IMR-90 (cell line): ENCODE results near the gene SMLR1. TPM values are rescaled to one million over a fixed set of nuclear protein-coding genes. Genes with fewer than 3 reads are reported as not detected.

Experiments used
- ATAC-seq: fragments of 200-7000 bp; cut with Tn5 transposase; 2 replicates; pipeline ENCODE4 v1.9.1; 2020; ENCODE audit warnings: low read depth, mild to moderate bottlenecking, moderate library complexity
- BruUV-seq: library from RNA; stranded (reverse); fragments of 400-500 nt; replicated peaks from 2 replicates; lab custom pipeline; 2021; lab: Mats Ljungman, UMichigan
- CTCF ChIA-PET: fragments of 300-600 bp; formaldehyde crosslinking; extraction: SDS; loops from one replicate; lab custom pipeline; 2021; ENCODE audit warnings: antibody characterized with exemption; lab: Yijun Ruan, JAX
- POLR2A ChIA-PET: fragments of 300-600 bp; sonication (Branson Sonifier 250); formaldehyde crosslinking; loops from one replicate; lab custom pipeline; 2022; ENCODE audit warnings: antibody characterized with exemption; ENCODE audit not compliant: unreplicated experiment; lab: Charles Lee
- DNase-seq: peaks from one replicate; pipeline ENCODE4 v3.0.0; 2013
- H2AFZ ChIP-seq: replicated peaks from 2 replicates; pipeline ENCODE3; 2013; ENCODE audit warnings: low read length, mild to moderate bottlenecking; ENCODE audit not compliant: poor library complexity
- H2AK5ac ChIP-seq: 2 replicates; pipeline ENCODE4 v1.6.1; 2013; ENCODE audit warnings: low read depth, low read length, inconsistent platforms
- H2AK9ac ChIP-seq: replicated peaks from 2 replicates; pipeline ENCODE3; 2013; ENCODE audit warnings: mild to moderate bottlenecking, low read depth, low read length, moderate library complexity; ENCODE audit not compliant: poor library complexity
- H2BK120ac ChIP-seq: 2 replicates; pipeline ENCODE4 v1.6.1; 2013; ENCODE audit warnings: low read depth, low read length, inconsistent platforms
- H2BK15ac ChIP-seq: 3 replicates; pipeline ENCODE4 v1.6.1; 2013; ENCODE audit warnings: low read depth, low read length, inconsistent platforms
- H2BK20ac ChIP-seq: 2 replicates; pipeline ENCODE4 v1.6.1; 2013; ENCODE audit warnings: low read depth, mild to moderate bottlenecking, inconsistent platforms, low read length, moderate library complexity
- H2BK5ac ChIP-seq: 2 replicates; pipeline ENCODE4 v1.6.1; 2013; ENCODE audit warnings: mild to moderate bottlenecking, low read depth, low read length, inconsistent platforms; ENCODE audit not compliant: poor library complexity, severe bottlenecking
- H3K14ac ChIP-seq: replicated peaks from 2 replicates; pipeline ENCODE4 v1.6.1; 2013; ENCODE audit warnings: low read depth, low read length, inconsistent platforms
- H3K18ac ChIP-seq: 2 replicates; pipeline ENCODE4 v1.6.1; 2013; ENCODE audit warnings: low read depth, low read length, control low read depth
- H3K23ac ChIP-seq: 2 replicates; pipeline ENCODE4 v1.6.1; 2013; ENCODE audit warnings: low read depth, low read length, inconsistent platforms
- H3K27ac ChIP-seq: 2 replicates; pipeline ENCODE4 v1.5.1; 2013; ENCODE audit warnings: mild to moderate bottlenecking, control low read depth, low read length; ENCODE audit not compliant: insufficient read depth
- H3K27me3 ChIP-seq: 2 replicates; pipeline ENCODE4 v1.6.1; 2013; ENCODE audit warnings: low read length; ENCODE audit not compliant: control insufficient read depth, insufficient read depth
- H3K36me3 ChIP-seq: 2 replicates; pipeline ENCODE4 v1.6.1; 2013; ENCODE audit warnings: low read length, mixed read lengths; ENCODE audit not compliant: control insufficient read depth, insufficient read depth
- H3K4ac ChIP-seq: 2 replicates; pipeline ENCODE4 v1.6.1; 2013; ENCODE audit warnings: low read depth, low read length, inconsistent platforms
- H3K4me1 ChIP-seq: 2 replicates; pipeline ENCODE4 v1.6.1; 2013; ENCODE audit warnings: low read length, mixed read lengths; ENCODE audit not compliant: control insufficient read depth, insufficient read depth
- H3K4me2 ChIP-seq: 2 replicates; pipeline ENCODE4 v1.6.1; 2013; ENCODE audit warnings: low read depth, mild to moderate bottlenecking, control low read depth, low read length, moderate library complexity
- H3K4me3 ChIP-seq: 2 replicates; pipeline ENCODE4 v1.5.1; 2013; ENCODE audit warnings: low read depth, mild to moderate bottlenecking, control low read depth, low read length, moderate library complexity; ENCODE audit not compliant: insufficient read depth
- H3K56ac ChIP-seq: 2 replicates; pipeline ENCODE4 v1.6.1; 2013; ENCODE audit warnings: low read length, inconsistent platforms; ENCODE audit not compliant: insufficient read depth; ENCODE audit errors: extremely low read depth
- H3K79me1 ChIP-seq, 2 experiments: 2 replicates each; pipeline ENCODE4 v1.6.1; 2013; ENCODE audit warnings: low read length in 2 of 2, inconsistent platforms in 1 of 2, low read depth in 1 of 2
- H3K9ac ChIP-seq: 2 replicates; pipeline ENCODE4 v1.6.1; 2013; ENCODE audit warnings: low read depth, low read length, control low read depth
- H3K9me1 ChIP-seq: 2 replicates; pipeline ENCODE4 v1.6.1; 2013; ENCODE audit warnings: low read length, inconsistent platforms; ENCODE audit not compliant: insufficient read depth
- H3K9me3 ChIP-seq: 2 replicates; pipeline ENCODE4 v1.6.1; 2013; ENCODE audit warnings: low read length; ENCODE audit not compliant: control insufficient read depth, insufficient read depth
- H4K20me1 ChIP-seq: 2 replicates; pipeline ENCODE4 v1.6.1; 2013; ENCODE audit warnings: low read length, inconsistent platforms; ENCODE audit not compliant: insufficient read depth
- H4K5ac ChIP-seq: 2 replicates; pipeline ENCODE4 v1.6.1; 2013; ENCODE audit warnings: mild to moderate bottlenecking, low read depth, low read length, control low read depth
- H4K8ac ChIP-seq, 2 experiments: 2 replicates each; pipeline ENCODE4 v1.6.1; 2013; ENCODE audit warnings: low read depth in 2 of 2, low read length in 2 of 2, control low read depth in 1 of 2, inconsistent platforms in 1 of 2
- H4K91ac ChIP-seq: 2 replicates; pipeline ENCODE4 v1.6.1; 2013; ENCODE audit warnings: low read depth, low read length, inconsistent platforms; ENCODE audit not compliant: insufficient read depth
- BHLHE40 ChIP-seq: fragments of 150-350 bp; IDR thresholded peaks from 2 replicates; pipeline ENCODE4 v1.6.1; 2016; ENCODE audit warnings: mild to moderate bottlenecking, low read depth, low read length
- CEBPB ChIP-seq: IDR thresholded peaks from 2 replicates; pipeline ENCODE4 v1.6.1; 2012; ENCODE audit warnings: low read depth, low read length, improper control_type of control experiment
- CHD1 ChIP-seq: IDR thresholded peaks from 2 replicates; pipeline ENCODE4 v1.6.1; 2012; ENCODE audit warnings: low read depth, low read length, improper control_type of control experiment
- FOS ChIP-seq: fragments of 150-350 bp; IDR thresholded peaks from 2 replicates; pipeline ENCODE4 v1.6.1; 2016; ENCODE audit warnings: low read depth, low read length
- MAFK ChIP-seq: IDR thresholded peaks from 2 replicates; pipeline ENCODE4 v1.6.1; 2012; ENCODE audit warnings: low read depth, low read length, improper control_type of control experiment
- MAZ ChIP-seq: IDR thresholded peaks from 2 replicates; pipeline ENCODE4 v1.6.1; 2012; ENCODE audit warnings: low read depth, mild to moderate bottlenecking, low read length, improper control_type of control experiment, moderate library complexity, borderline replicate concordance
- MXI1 ChIP-seq: IDR thresholded peaks from 2 replicates; pipeline ENCODE4 v1.6.1; 2012; ENCODE audit warnings: low read depth, mild to moderate bottlenecking, low read length, moderate library complexity, borderline replicate concordance
- NFE2L2 ChIP-seq: fragments of 150-350 bp; IDR thresholded peaks from 2 replicates; pipeline ENCODE4 v1.6.1; 2016; ENCODE audit warnings: low read depth, mild to moderate bottlenecking, low read length
- POLR2A ChIP-seq: IDR thresholded peaks from 2 replicates; pipeline ENCODE4 v1.6.1; 2012; ENCODE audit warnings: mild to moderate bottlenecking, low read depth, low read length
- RAD21 ChIP-seq: IDR thresholded peaks from 2 replicates; pipeline ENCODE4 v1.6.1; 2012; ENCODE audit warnings: low read length, improper control_type of control experiment
- RCOR1 ChIP-seq: IDR thresholded peaks from 2 replicates; pipeline ENCODE4 v1.6.1; 2012; ENCODE audit warnings: mild to moderate bottlenecking, low read length, improper control_type of control experiment; ENCODE audit not compliant: insufficient replicate concordance
- RFX5 ChIP-seq: IDR thresholded peaks from 2 replicates; pipeline ENCODE4 v1.8.0; 2012; ENCODE audit warnings: low read depth, mild to moderate bottlenecking, low read length, moderate library complexity
- SMC3 ChIP-seq: fragments of 150-350 bp; IDR thresholded peaks from 2 replicates; pipeline ENCODE4 v1.6.1; 2016; ENCODE audit warnings: low read depth, mild to moderate bottlenecking, antibody characterized with exemption, low read length, moderate library complexity
- WGBS, 2 experiments: methylation state at CpG; one replicate each; pipeline versions ENCODE4 v1.1.5 to v1.1.7; 2013; ENCODE audit warnings: missing lambda C conversion rate in 2 of 2; ENCODE audit not compliant: insufficient read length in 1 of 2; ENCODE audit errors: extremely low coverage in 2 of 2; 5-methylcytosine and 5-hydroxymethylcytosine counted together
- dilution Hi-C: fragments of 300-500 bp; cut with HindIII; formaldehyde crosslinking; loops from one replicate; pipeline ENCODE4 v1.14.3; 2018; ENCODE audit warnings: low sequenced_read_pairs; ENCODE audit not compliant: unreplicated experiment
- in situ Hi-C: fragments of 300-500 bp; cut with MboI; formaldehyde crosslinking; loops from 3 replicates; pipeline ENCODE4 v1.14.3; 2019; ENCODE audit warnings: low sequenced_read_pairs, inconsistent platforms, mixed read lengths
- intact Hi-C: fragments of 100-400 bp; cut with micrococcal nuclease; formaldehyde crosslinking; loops from 2 replicates; pipeline ENCODE4 v1.10.0; 2022
- polyA plus RNA-seq, 3 experiments: library from polyadenylated mRNA; depleted of rRNA; stranded (reverse); fragments of >200 nt; gene quantifications; 2 replicates each; pipeline ENCODE4 v1.2.3, GENCODE V29; 2012; ENCODE audit warnings: low replicate concordance in 1 of 3
- total RNA-seq: library from RNA; depleted of rRNA; stranded (reverse); fragments of >200 nt; gene quantifications from 2 replicates; pipeline ENCODE4 v1.2.3, GENCODE V29; 2012
- TF ChIP-seq, protein P1 (sequence below): fragments of 150-350 bp; IDR thresholded peaks from 2 replicates; pipeline ENCODE4 v1.6.1; 2017; ENCODE audit warnings: mild to moderate bottlenecking, antibody characterized with exemption, low read length, low read depth
- TF ChIP-seq, protein P2 (sequence below): conservative IDR thresholded peaks from 2 replicates; pipeline ENCODE4 v1.5.1; 2012; ENCODE audit warnings: mild to moderate bottlenecking, low read depth, low read length, improper control_type of control experiment
- TF ChIP-seq, protein P3 (sequence below): fragments of 150-350 bp; IDR thresholded peaks from 2 replicates; pipeline ENCODE4 v1.6.1; 2016; ENCODE audit warnings: low read depth, mild to moderate bottlenecking, low read length, moderate library complexity, borderline replicate concordance

The SMLR1 gene
- total and polyA plus RNA-seq, 2 of the 4 experiments (the other 2 are of a cell fraction) = not detected

DNA sequence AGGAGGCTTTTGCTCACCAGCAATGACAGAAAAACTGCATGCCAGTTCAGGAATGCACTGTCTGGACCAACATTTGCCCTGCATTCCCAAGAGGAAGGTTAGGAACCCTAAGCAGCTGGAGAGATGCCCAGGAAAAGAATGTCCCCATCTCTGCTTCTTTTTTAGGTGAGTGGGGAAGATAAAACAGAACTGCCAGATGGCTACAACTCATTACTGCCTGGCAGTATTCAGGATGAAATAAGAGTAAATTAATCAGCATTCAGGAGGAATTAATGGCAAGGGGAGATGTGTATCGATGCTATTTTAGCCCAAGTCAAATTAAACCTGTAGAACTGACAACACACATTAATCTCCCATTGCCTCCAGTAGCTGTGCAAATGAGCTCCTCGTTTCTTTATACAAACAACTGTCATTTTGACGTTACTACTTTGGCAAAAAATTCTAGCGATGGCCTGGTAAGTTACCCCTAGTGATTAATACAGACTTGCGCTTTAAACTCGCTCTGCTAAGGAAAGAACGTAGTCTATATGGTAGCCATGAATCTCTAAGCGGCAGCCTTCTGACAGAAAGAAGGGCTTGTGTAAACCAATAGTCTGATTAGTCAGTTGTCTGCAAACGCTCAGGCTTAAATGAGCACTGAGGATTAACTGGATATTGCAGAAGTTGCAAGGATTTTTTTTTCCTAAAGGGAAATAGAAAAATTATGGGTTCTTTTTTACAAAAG lies 16.7 kb upstream of the SMLR1 start:
- intact Hi-C loops = no loop called here
- ChIA-PET POLR2A (no interaction called here), CTCF (no interaction called here)
- H2AK9ac ChIP-seq = no peak overlapping the region
- H3K56ac ChIP-seq = no peak overlapping the region
- ATAC-seq (peak; percentile 73), DNase-seq (peak; percentile 50)
- H3K23ac ChIP-seq = no peak overlapping the region
- no peak overlapping the region for H3K14ac ChIP-seq
- no peak overlapping the region for H3K4ac ChIP-seq
- H3K4me1 ChIP-seq = no peaks in the 10 kb centered on the region
- H3K79me1 ChIP-seq = no peaks in the 10 kb centered on the region
- H3K4me3 ChIP-seq = no peak overlapping the region
- H3K4me2 ChIP-seq = peak overlapping the region; percentile 20; the same call in 1 of the 2 replicates
- H3K18ac ChIP-seq = no peak overlapping the region
- no peak overlapping the region for H3K27ac ChIP-seq
- no peak overlapping the region for H2BK5ac ChIP-seq
- no peak overlapping the region for H2AFZ ChIP-seq
- no peak overlapping the region for H4K8ac ChIP-seq
- no peaks in the 10 kb centered on the region for H3K9me1 ChIP-seq
- no peaks in the 10 kb centered on the region for H3K9me3 ChIP-seq
- no peak overlapping the region for H2BK15ac ChIP-seq
- H4K5ac ChIP-seq = no peak overlapping the region
- no peak overlapping the region for H3K9ac ChIP-seq
- BruUV-seq = no TSS peak
- dilution Hi-C loops = no loop called here
- H2BK20ac ChIP-seq = no peak overlapping the region
- no peaks in the 10 kb centered on the region for H3K36me3 ChIP-seq
- H3K27me3 ChIP-seq = no peaks in the 10 kb centered on the region
- TF ChIP-seq, protein P1, sequence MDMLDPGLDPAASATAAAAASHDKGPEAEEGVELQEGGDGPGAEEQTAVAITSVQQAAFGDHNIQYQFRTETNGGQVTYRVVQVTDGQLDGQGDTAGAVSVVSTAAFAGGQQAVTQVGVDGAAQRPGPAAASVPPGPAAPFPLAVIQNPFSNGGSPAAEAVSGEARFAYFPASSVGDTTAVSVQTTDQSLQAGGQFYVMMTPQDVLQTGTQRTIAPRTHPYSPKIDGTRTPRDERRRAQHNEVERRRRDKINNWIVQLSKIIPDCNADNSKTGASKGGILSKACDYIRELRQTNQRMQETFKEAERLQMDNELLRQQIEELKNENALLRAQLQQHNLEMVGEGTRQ = no peak
- no peak for TF ChIP-seq NFE2L2
- TF ChIP-seq RAD21 = no peak
- TF ChIP-seq CHD1 = no peak
- no peak for TF ChIP-seq MAZ
- no peak for TF ChIP-seq POLR2A
- TF ChIP-seq FOS = no peak
- no peak for TF ChIP-seq RFX5
- TF ChIP-seq, protein P2, sequence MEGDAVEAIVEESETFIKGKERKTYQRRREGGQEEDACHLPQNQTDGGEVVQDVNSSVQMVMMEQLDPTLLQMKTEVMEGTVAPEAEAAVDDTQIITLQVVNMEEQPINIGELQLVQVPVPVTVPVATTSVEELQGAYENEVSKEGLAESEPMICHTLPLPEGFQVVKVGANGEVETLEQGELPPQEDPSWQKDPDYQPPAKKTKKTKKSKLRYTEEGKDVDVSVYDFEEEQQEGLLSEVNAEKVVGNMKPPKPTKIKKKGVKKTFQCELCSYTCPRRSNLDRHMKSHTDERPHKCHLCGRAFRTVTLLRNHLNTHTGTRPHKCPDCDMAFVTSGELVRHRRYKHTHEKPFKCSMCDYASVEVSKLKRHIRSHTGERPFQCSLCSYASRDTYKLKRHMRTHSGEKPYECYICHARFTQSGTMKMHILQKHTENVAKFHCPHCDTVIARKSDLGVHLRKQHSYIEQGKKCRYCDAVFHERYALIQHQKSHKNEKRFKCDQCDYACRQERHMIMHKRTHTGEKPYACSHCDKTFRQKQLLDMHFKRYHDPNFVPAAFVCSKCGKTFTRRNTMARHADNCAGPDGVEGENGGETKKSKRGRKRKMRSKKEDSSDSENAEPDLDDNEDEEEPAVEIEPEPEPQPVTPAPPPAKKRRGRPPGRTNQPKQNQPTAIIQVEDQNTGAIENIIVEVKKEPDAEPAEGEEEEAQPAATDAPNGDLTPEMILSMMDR = no peak
- TF ChIP-seq MXI1 = no peak
- TF ChIP-seq SMC3 = no peak
- TF ChIP-seq BHLHE40 = no peak
- TF ChIP-seq CEBPB = no peak
- TF ChIP-seq RCOR1 = no peak
- TF ChIP-seq MAFK = no peak
- TF ChIP-seq, protein P3, sequence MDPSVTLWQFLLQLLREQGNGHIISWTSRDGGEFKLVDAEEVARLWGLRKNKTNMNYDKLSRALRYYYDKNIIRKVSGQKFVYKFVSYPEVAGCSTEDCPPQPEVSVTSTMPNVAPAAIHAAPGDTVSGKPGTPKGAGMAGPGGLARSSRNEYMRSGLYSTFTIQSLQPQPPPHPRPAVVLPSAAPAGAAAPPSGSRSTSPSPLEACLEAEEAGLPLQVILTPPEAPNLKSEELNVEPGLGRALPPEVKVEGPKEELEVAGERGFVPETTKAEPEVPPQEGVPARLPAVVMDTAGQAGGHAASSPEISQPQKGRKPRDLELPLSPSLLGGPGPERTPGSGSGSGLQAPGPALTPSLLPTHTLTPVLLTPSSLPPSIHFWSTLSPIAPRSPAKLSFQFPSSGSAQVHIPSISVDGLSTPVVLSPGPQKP = no peak
- no peak overlapping the region for H2AK5ac ChIP-seq
- no peak overlapping the region for H4K91ac ChIP-seq
- no peak overlapping the region for H2BK120ac ChIP-seq
- no peaks in the 10 kb centered on the region for H4K20me1 ChIP-seq
- 0% methylated on average over 2 of the region's 9 CpGs; no CpG with 5 or more reads in 1 of the 2 experiments for WGBS, 2 experiments
- in situ Hi-C loops = no loop called here
